Tibial nerve (tissue), 4 donors: ENCODE results near the gene FMN1.

Experiments
- CTCF ChIP-seq, 5 experiments: fragments of 200-600 bp in 3 of 5; fragments of 450-650 bp in 2 of 5; sonication (generic) in 3 of 5; IDR thresholded peaks; one replicate each; pipeline ENCODE4 v1.5.1; 2016 to 2019; ENCODE audit warnings: antibody characterized with exemption in 5 of 5, mild to moderate bottlenecking in 3 of 5, moderate library complexity in 2 of 5
- EP300 ChIP-seq, 2 donors: sonication (generic); formaldehyde crosslinking; IDR thresholded peaks; one replicate each; pipeline ENCODE4 v1.6.1; 2017; ENCODE audit warnings: antibody characterized with exemption in 2 of 2, mild to moderate bottlenecking in 1 of 2
- POLR2A ChIP-seq, 2 donors: fragments of 450-650 bp; IDR thresholded peaks; one replicate each; pipeline ENCODE4 v1.6.1; 2017; ENCODE audit warnings: antibody characterized with exemption in 2 of 2, mild to moderate bottlenecking in 2 of 2, moderate library complexity in 2 of 2

- TF ChIP-seq CTCF (IDR thresholded peaks at IDR 0.05) (no peak), POLR2A (IDR thresholded peaks at IDR 0.05) (no peak), EP300 (IDR thresholded peaks at IDR 0.05) (peak in 1 of 2 donors; percentile 20)
Measured at GRCh38 chr15:33136353-33136752, 58.2 kb downstream of the FMN1 start.
